Activated CD4-positive, alpha-beta T cell treated with anti-CD3 and anti-CD28 coated beads for 36 hours (primary cell): ENCODE data around the gene PLA2G7. TPM values are rescaled to one million over a fixed set of nuclear protein-coding genes. Genes with fewer than 3 reads are reported as not detected.
A peak's percentile ranks its signal among the peaks of the same experiment; 100 is the strongest.

Experiments
- ATAC-seq: fragments of 200-7000 bp; cut with Tn5 transposase; one replicate; pipeline ENCODE4 v1.10.0; 2021; ENCODE audit warnings: mild to moderate bottlenecking, moderate library complexity
- CTCF ChIA-PET: fragments of 350-600 bp; sonication (Branson Sonifier 250); formaldehyde crosslinking; loops from one replicate; lab custom pipeline; 2021; ENCODE audit warnings: antibody characterized with exemption; lab: Charles Lee
- POLR2A ChIA-PET: fragments of 350-600 bp; sonication (Branson Sonifier 250); formaldehyde crosslinking; loops from one replicate; lab custom pipeline; 2021; ENCODE audit warnings: antibody characterized with exemption, inconsistent platforms; lab: Charles Lee
- DNase-seq: peaks from one replicate; pipeline ENCODE4 v3.0.0-alpha.2; 2020
- H3K27ac Mint-ChIP-seq: one replicate; pipeline ENCODE4 v1.8.0; 2021; ENCODE audit warnings: mixed read lengths
- H3K27me3 Mint-ChIP-seq: one replicate; pipeline ENCODE4 v1.8.0; 2021; ENCODE audit warnings: mixed read lengths
- H3K36me3 Mint-ChIP-seq: one replicate; pipeline ENCODE4 v1.8.0; 2021; ENCODE audit warnings: low read depth, mixed read lengths
- H3K4me1 Mint-ChIP-seq: one replicate; pipeline ENCODE4 v1.8.0; 2021; ENCODE audit warnings: mixed read lengths
- H3K4me3 Mint-ChIP-seq: one replicate; pipeline ENCODE4 v1.8.0; 2021; ENCODE audit warnings: mild to moderate bottlenecking, moderate library complexity, mixed read lengths
- H3K9me3 Mint-ChIP-seq: one replicate; pipeline ENCODE4 v1.8.0; 2021; ENCODE audit warnings: low read depth, mixed read lengths
- intact Hi-C, 2 experiments: fragments of 100-400 bp; cut with DNase I in 1 of 2; cut with micrococcal nuclease in 1 of 2; formaldehyde crosslinking; loops; one replicate each; pipeline versions ENCODE4 v1.14.2 to v1.15.1; 2022 to 2024; cut with DNase I, micrococcal nuclease
- total RNA-seq, 2 experiments: library from RNA; stranded (reverse); gene quantifications; one replicate each; pipeline ENCODE4 v1.2.3, GENCODE V29; 2021

PLA2G7 gene
- total RNA-seq, 2 experiments from 2014 or later, result not detected

DNA sequence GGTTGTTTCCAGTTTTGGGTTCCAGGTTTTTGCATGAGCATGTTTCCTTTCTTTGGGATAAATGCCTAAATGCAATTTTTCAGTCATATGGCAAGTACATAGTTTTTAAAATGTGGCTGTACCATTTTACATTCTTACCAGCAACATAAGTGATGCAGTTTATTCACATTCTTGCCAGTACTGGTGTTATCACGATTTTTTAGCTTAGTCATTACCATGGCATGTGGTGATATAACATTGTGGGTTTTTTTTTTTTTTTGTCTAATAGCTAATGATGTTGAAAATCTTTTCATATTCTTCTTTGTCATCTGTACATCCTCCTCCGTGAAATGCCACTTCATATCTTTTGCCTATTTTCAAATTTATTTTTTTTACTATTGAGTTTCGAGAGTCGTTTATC, 50.4 kb downstream of the PLA2G7 start:
- intact Hi-C loops, result no loop called here
- Mint-ChIP-seq H3K27me3 (peaks cover 10% of the 10 kb centered on the region), H3K4me1 (no peaks in the 10 kb centered on the region), H3K9me3 (no peaks in the 10 kb centered on the region), H3K27ac (no peak overlapping the region), H3K4me3 (no peak overlapping the region), H3K36me3 (no peaks in the 10 kb centered on the region)
- ChIA-PET POLR2A (no interaction called here), CTCF (interaction anchor here (0.7 kb wide), 1 partner anchor 1116 kb away, joined by 3 read pairs; no protein-coding TSS in a partner anchor)
- no peak for ATAC-seq
- DNase-seq, result no peak

DNA sequence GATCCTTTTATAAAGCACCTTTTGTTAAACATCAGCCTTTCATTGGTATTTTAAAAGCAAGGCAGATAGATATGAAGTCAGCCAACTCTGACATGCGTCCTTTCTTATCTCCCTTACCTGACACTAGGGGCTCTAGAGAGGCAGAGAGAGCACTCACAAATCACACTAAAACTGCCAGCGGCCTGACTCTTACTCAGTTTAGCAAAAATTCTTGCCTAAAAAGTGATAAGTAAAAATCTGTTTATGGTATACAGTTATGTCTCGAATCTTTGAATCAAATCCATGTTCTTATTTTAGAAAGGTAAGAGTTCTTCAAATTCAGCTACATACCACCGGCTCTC, 57.9 kb downstream of the PLA2G7 start:
- no peak for ATAC-seq
- POLR2A ChIA-PET, result no interaction called here
- no peak overlapping the region for H3K4me3 Mint-ChIP-seq
- no peaks in the 10 kb centered on the region for H3K36me3 Mint-ChIP-seq
- intact Hi-C loops, result no loop called here
- DNase-seq, result no peak
- H3K4me1 Mint-ChIP-seq, result no peaks in the 10 kb centered on the region
- H3K27me3 Mint-ChIP-seq, result peaks cover 8% of the 10 kb centered on the region
- no peaks in the 10 kb centered on the region for H3K9me3 Mint-ChIP-seq
- CTCF ChIA-PET, result interaction anchor here (0.8 kb wide), 1 partner anchor 13 kb away, joined by 3 read pairs; no protein-coding TSS in a partner anchor
- no peak overlapping the region for H3K27ac Mint-ChIP-seq

DNA sequence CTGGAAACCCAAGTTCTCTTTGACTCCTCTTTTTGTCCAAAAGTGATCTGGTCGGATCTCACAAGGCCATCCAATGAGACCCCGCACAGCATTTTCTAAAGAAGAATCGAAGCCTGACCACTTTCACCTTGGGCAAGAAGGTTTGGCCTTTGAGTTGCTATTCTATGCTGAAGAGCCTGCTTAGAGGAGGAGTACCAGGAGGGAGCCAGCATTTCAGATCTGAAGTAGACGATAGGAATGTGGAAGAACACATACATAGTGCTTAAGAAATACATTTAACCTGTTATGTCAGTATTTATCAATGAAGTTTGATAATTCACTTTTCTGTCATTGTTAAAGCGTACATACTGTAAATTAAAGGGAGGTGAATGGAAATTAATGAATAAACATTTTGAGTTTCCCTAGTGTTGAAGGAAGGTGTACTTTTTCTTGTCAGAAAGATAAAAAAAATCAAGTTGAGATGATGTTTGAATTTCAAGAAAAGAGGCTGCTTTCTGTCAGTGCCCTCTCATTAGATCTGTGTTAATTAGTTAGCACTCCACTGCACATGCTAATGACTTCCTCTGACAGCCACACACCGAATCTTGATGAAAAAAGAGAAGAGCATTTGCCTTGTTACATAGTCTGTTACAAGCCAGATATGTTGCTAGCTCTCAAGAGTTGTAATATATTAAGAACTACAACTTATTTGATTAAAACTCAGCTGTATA, 58.4 kb downstream of the PLA2G7 start:
- Mint-ChIP-seq H3K9me3 (no peaks in the 10 kb centered on the region), H3K36me3 (no peaks in the 10 kb centered on the region), H3K4me3 (no peak overlapping the region), H3K27ac (no peak overlapping the region), H3K4me1 (no peaks in the 10 kb centered on the region), H3K27me3 (peaks cover 8% of the 10 kb centered on the region)
- no peak for DNase-seq
- CTCF ChIA-PET, result no interaction called here
- POLR2A ChIA-PET, result no interaction called here
- no peak for ATAC-seq
- intact Hi-C loops, result no loop called here

DNA sequence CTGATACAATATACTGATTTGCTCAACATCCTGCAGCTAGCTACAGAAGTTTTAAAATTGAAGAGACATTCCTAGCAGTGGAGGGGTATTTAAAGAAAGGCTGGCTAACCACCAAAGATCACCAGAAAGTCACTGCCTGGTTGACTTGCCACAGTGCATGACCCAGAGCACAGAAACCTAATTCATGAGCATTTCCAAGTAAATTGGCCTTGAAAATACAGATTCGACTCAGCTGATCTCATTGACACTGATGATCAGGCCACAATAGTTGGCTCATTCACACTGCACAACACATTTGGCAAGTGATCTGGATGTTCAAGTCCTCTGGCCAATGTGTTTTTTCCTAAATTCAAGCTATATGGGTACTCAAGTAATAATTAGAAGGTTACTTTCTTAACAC, 60.8 kb downstream of the PLA2G7 start:
- intact Hi-C loops, result no loop called here
- Mint-ChIP-seq H3K9me3 (no peaks in the 10 kb centered on the region), H3K27me3 (no peaks in the 10 kb centered on the region), H3K4me3 (no peak overlapping the region), H3K36me3 (no peaks in the 10 kb centered on the region), H3K27ac (no peak overlapping the region), H3K4me1 (no peaks in the 10 kb centered on the region)
- CTCF ChIA-PET, result interaction anchor here (0.6 to 0.8 kb wide), 2 partner anchors 9 to 286 kb away, joined by 3 read pairs; no protein-coding TSS in a partner anchor
- no peak for DNase-seq
- POLR2A ChIA-PET, result no interaction called here
- ATAC-seq, result no peak

DNA sequence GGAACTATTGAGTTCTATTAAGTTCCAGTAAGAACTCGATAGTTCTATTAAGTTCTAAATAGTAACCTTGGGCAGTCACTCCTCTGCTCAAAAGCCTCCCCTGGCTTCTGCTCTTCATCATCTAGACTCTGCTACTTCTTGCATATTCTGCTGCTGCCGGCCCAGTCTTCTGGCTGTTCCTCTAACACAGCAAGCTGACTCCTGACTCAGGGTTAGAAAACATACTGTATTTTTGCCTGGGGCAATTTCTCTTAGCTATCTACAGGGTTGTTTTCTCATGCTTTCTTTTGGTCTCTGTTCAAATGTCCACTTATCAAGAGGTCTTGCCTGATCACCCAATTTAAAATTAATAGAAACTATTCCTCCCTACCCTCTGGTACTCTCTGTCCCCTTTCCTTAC, 67.8 kb downstream of the PLA2G7 start:
- no peak overlapping the region for H3K27ac Mint-ChIP-seq
- intact Hi-C loops, result no loop called here
- DNase-seq (no peak), ATAC-seq (no peak)
- H3K27me3 Mint-ChIP-seq, result peaks cover 2% of the 10 kb centered on the region
- ChIA-PET POLR2A (no interaction called here), CTCF (interaction anchor here (0.6 kb wide), 1 partner anchor 181 kb away, joined by 3 read pairs; no protein-coding TSS in a partner anchor)
- no peaks in the 10 kb centered on the region for H3K36me3 Mint-ChIP-seq
- no peak overlapping the region for H3K4me3 Mint-ChIP-seq
- H3K4me1 Mint-ChIP-seq, result no peaks in the 10 kb centered on the region
- H3K9me3 Mint-ChIP-seq, result no peaks in the 10 kb centered on the region

DNA sequence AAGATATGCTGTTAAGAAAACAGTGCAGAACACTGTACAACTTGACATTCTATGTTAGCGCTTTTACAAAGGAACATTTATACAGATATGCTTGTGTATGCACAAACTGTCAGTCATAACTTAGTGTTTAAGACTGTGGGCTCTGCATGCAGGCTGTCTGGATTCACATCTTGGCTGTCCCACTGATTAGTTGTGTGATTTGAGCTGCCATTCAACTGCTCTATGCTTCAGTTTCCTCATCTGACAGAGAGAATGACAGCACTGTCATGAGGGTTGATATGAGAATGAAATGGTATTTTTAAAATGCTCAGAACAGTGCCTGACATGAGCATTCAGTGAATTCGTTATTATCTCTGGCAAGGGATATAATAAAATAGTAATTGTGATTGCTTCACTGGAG, 73.7 kb downstream of the PLA2G7 start:
- Mint-ChIP-seq H3K27me3 (peaks cover 4% of the 10 kb centered on the region), H3K4me3 (no peak overlapping the region), H3K27ac (no peak overlapping the region), H3K4me1 (no peaks in the 10 kb centered on the region), H3K9me3 (no peaks in the 10 kb centered on the region), H3K36me3 (no peaks in the 10 kb centered on the region)
- no peak for ATAC-seq
- intact Hi-C loops, result no loop called here
- DNase-seq, result no peak
- CTCF ChIA-PET, result interaction anchor here (1.4 kb wide), 1 partner anchor 49 kb away, joined by 3 read pairs; no protein-coding TSS in a partner anchor
- POLR2A ChIA-PET, result no interaction called here

DNA sequence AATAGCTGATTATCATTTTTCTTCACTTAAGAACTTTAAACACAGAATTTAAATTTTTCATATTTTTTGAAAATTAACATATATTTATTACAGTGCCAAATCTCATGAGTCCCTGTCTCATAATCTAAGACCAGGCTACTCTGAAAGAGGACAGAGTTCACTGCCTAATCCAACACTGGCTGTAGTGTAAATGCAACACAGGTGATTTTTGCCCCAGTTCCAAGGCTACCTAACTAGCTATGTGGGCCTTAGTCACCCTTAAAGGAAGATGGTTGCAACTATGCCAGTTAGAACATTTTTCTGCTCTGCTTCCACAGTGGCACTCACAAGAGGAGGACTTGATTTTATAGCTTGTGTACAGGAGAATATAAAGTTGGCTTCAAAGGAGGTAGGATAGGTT, 77.5 kb downstream of the PLA2G7 start:
- DNase-seq, result no peak
- no peaks in the 10 kb centered on the region for H3K36me3 Mint-ChIP-seq
- intact Hi-C loops, result no loop called here

DNA sequence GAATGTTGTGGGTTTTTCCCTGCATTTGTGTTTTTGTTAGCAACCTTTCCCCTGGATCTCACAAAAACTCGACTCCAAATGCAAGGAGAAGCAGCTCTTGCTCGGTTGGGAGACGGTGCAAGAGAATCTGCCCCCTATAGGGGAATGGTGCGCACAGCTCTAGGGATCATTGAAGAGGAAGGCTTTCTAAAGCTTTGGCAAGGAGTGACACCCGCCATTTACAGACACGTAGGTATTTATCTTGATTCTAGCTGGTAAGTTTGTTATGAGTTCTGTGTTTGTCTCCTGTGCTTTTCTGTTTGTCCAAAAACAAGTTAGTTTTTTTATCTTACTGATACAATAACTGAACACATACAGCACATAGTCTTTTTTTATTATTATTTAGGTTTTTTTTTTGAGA, 79.4 kb downstream of the PLA2G7 start:
- Mint-ChIP-seq H3K4me3 (no peak overlapping the region), H3K9me3 (no peaks in the 10 kb centered on the region), H3K27ac (no peak overlapping the region), H3K27me3 (peaks cover 26% of the 10 kb centered on the region), H3K4me1 (peaks cover 13% of the 10 kb centered on the region), H3K36me3 (no peaks in the 10 kb centered on the region)
- ATAC-seq (no peak), DNase-seq (peak; percentile 18)
- ChIA-PET POLR2A (no interaction called here), CTCF (no interaction called here)
- intact Hi-C loops, result no loop called here

More for the DNA sequence above, 77.5 kb downstream of the PLA2G7 start:
- no peaks in the 10 kb centered on the region for H3K9me3 Mint-ChIP-seq
- POLR2A ChIA-PET, result no interaction called here
- H3K4me3 Mint-ChIP-seq, result no peak overlapping the region
- H3K27me3 Mint-ChIP-seq, result peaks cover 17% of the 10 kb centered on the region
- CTCF ChIA-PET, result interaction anchor here (0.5 kb wide), 2 partner anchors 391 to 1663 kb away, joined by 3 read pairs; no protein-coding TSS in a partner anchor
- H3K27ac Mint-ChIP-seq, result no peak overlapping the region
- ATAC-seq, result no peak
- peaks cover 6% of the 10 kb centered on the region for H3K4me1 Mint-ChIP-seq

Other genes starting within 250 kb of the PLA2G7 start
- under 1 TPM; 0.57 to 0.91 TPM for gene RCAN2, start 243.9 kb downstream of the PLA2G7 start, total RNA-seq
- gene CYP39A1, start 82.6 kb downstream of the PLA2G7 start, total RNA-seq, result not detected
- 1 to 10 TPM; 1.2 to 1.6 TPM for gene SLC25A27, start 82.4 kb downstream of the PLA2G7 start, total RNA-seq
- not detected for gene TDRD6, start 47.5 kb downstream of the PLA2G7 start, total RNA-seq
- gene ANKRD66, start 11.6 kb upstream of the PLA2G7 start, total RNA-seq, result not detected
- not detected for gene MEP1A, start 58.0 kb upstream of the PLA2G7 start, total RNA-seq
- not detected for gene ADGRF5, start 186.6 kb upstream of the PLA2G7 start, total RNA-seq